Body of pancreas (tissue), 4 donors: ENCODE results near the gene ZBTB17. TPM values are rescaled to one million over a fixed set of nuclear protein-coding genes. Genes with fewer than 3 reads are reported as not detected.
"Not testable (repeated sequence)": the region's sequence is repeated elsewhere in the genome, so short reads cannot be mapped to it uniquely, and the experiment has no call there.

Source experiments
- ATAC-seq: fragments of 150-250 bp; one replicate; pipeline ENCODE4 v1.9.1; 2016
- DNase-seq, 4 donors: peaks; one replicate each; pipeline ENCODE4 v3.0.0-alpha.2; 2019
- H3K27ac ChIP-seq, 4 donors: fragments of 200-600 bp; sonication (generic); 1 replicate in 3 of 4; 2 replicates in 1 of 4; pipeline versions ENCODE4 v1.5.1 to v1.6.1; 2016 to 2019; ENCODE audit warnings: mild to moderate bottlenecking in 1 of 4, mixed read lengths in 1 of 4, moderate library complexity in 1 of 4
- H3K27me3 ChIP-seq, 2 donors: fragments of 200-600 bp; sonication (generic); one replicate each; pipeline ENCODE4 v1.6.0; 2016; ENCODE audit warnings: mild to moderate bottlenecking in 1 of 2
- H3K36me3 ChIP-seq, 2 donors: fragments of 200-600 bp; sonication (generic); replicated peaks in 1 of 2; 2 replicates each; pipeline ENCODE4 v1.5.1; 2016; ENCODE audit warnings: low read depth in 2 of 2; ENCODE audit not compliant: insufficient read depth in 1 of 2
- H3K4me1 ChIP-seq: fragments of 200-600 bp; sonication (generic); one replicate; pipeline ENCODE4 v1.6.0; 2016
- H3K4me3 ChIP-seq, 2 donors: fragments of 200-600 bp; sonication (generic); 1 replicate in 1 of 2; 2 replicates in 1 of 2; pipeline ENCODE4 v1.5.1; 2016 to 2019
- H3K9me3 ChIP-seq, 3 donors: fragments of 200-600 bp; sonication (generic); 1 replicate in 2 of 3; 2 replicates in 1 of 3; pipeline ENCODE4 v1.5.1; 2016
- POLR2A ChIP-seq, 3 donors: fragments of 450-650 bp; IDR thresholded peaks; one replicate each; pipeline ENCODE4 v1.6.1; 2016; ENCODE audit warnings: antibody characterized with exemption in 3 of 3, mild to moderate bottlenecking in 2 of 3
- WGBS, 2 donors: methylation state at CpG; one replicate each; pipeline ENCODE4 v1.1.5; 2017; 5-methylcytosine and 5-hydroxymethylcytosine counted together
- intact Hi-C: fragments of 100-400 bp; cut with DNase I; formaldehyde crosslinking; loops from one replicate; pipeline ENCODE4 v1.15.1; 2023
- total RNA-seq, 2 donors: library from RNA; depleted of rRNA; stranded (reverse); fragments of >200 nt; gene quantifications; one replicate each; pipeline ENCODE4 v1.1.0, GENCODE V29; 2016
- TF ChIP-seq, protein P1 (sequence below), 7 experiments: fragments of 450-650 bp in 4 of 7; fragments of 200-600 bp in 3 of 7; sonication (generic) in 3 of 7; IDR thresholded peaks; one replicate each; pipeline ENCODE4 v1.5.1; 2016 to 2019; ENCODE audit warnings: antibody characterized with exemption in 7 of 7

ZBTB17 gene
- total RNA-seq, 2 donors from 2014 or later = 28.8 to 73.2 TPM

DNA sequence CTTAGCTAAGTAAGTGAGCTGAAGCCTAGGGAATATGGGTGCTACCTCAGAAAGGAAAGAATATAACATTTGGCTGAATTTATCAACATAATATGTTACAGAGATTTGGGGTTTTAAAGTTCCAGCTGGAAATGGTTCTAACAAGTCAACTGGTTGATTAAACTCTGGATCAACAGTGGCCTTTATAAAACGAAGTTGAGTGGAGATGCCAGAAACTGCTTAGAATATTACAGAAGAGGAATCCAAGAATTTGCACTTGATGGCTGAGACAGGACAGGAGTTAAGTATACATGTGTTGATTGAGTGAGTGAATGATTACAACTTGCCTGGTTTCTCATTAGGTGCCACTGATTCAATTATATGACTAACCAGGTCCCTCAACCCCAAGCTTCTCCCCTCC is 7.4 kb upstream of the ZBTB17 start:
- ATAC-seq (no peak), DNase-seq (no peak)
- no peak for TF ChIP-seq POLR2A (IDR thresholded peaks at IDR 0.05)
- TF ChIP-seq, protein P1, sequence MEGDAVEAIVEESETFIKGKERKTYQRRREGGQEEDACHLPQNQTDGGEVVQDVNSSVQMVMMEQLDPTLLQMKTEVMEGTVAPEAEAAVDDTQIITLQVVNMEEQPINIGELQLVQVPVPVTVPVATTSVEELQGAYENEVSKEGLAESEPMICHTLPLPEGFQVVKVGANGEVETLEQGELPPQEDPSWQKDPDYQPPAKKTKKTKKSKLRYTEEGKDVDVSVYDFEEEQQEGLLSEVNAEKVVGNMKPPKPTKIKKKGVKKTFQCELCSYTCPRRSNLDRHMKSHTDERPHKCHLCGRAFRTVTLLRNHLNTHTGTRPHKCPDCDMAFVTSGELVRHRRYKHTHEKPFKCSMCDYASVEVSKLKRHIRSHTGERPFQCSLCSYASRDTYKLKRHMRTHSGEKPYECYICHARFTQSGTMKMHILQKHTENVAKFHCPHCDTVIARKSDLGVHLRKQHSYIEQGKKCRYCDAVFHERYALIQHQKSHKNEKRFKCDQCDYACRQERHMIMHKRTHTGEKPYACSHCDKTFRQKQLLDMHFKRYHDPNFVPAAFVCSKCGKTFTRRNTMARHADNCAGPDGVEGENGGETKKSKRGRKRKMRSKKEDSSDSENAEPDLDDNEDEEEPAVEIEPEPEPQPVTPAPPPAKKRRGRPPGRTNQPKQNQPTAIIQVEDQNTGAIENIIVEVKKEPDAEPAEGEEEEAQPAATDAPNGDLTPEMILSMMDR (IDR thresholded peaks at IDR 0.05) = no peak
- Histone ChIP-seq H3K36me3 (no peaks in the 10 kb centered on the region), H3K9me3 (no peaks in the 10 kb centered on the region), H3K27me3 (no peaks in the 10 kb centered on the region), H3K27ac (no peak overlapping the region), H3K4me3 (no peak overlapping the region), H3K4me1 (no peaks in the 10 kb centered on the region)
- intact Hi-C loops = no loop called here
- WGBS, 2 donors = 27 to 29% methylated on average over 1 of the region's 1 CpG

DNA sequence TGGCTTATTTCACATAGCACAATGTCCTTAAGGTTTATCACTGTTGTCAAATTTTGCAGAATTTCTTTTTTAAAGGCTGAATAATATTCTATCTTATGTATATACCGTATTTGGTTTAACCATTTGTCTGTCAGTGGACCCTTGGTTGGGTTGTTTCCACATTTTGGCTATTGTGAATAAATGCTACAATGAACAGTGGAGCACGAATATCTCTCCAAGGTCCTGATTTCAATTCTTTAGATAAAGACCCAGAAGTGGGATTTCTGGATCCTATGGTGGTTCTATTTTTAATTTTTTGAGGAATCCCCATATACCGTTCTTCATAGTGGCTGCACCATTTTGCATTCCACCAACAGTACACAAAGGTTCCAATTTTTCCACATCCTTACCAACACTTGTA is 5.8 kb upstream of the ZBTB17 start:
- ATAC-seq (no peak), DNase-seq (no peak)
- intact Hi-C loops = no loop called here
- Histone ChIP-seq H3K27ac (no peak overlapping the region), H3K4me1 (no peaks in the 10 kb centered on the region), H3K4me3 (no peak overlapping the region), H3K27me3 (no peaks in the 10 kb centered on the region), H3K36me3 (no peaks in the 10 kb centered on the region), H3K9me3 (no peaks in the 10 kb centered on the region)
- TF ChIP-seq, protein P1 (IDR thresholded peaks at IDR 0.05) = no peak
- TF ChIP-seq POLR2A (IDR thresholded peaks at IDR 0.05) = no peak
- WGBS, 2 donors = 78 to 80% methylated on average over 3 of the region's 3 CpGs

DNA sequence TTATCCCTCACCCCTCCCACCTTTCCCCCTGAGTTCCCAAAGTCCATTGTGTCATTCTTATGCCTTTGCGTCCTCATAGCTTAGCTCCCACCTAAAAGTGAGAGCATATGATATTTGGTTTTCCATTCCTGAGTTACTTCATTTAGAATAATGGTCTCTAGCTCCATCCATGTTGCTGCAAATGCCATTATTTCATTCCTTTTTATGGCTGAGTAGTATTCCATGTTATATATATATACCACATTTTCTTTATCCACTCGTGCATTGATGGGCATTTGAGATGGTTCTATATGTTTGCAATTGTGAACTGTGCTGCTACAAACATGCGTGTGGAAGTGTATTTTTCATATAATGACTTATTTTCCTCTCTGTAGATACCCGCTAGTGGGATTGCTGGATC is 2.0 kb upstream of the ZBTB17 start:
- H3K4me3 ChIP-seq, ATAC-seq, H3K27me3 ChIP-seq, DNase-seq, H3K27ac ChIP-seq, H3K36me3 ChIP-seq, intact Hi-C loops, H3K9me3 ChIP-seq: not testable (repeated sequence)
- WGBS, 2 donors = 86 to 93% methylated on average over 4 of the region's 4 CpGs
- peaks cover 22% of the 10 kb centered on the region for H3K4me1 ChIP-seq

DNA sequence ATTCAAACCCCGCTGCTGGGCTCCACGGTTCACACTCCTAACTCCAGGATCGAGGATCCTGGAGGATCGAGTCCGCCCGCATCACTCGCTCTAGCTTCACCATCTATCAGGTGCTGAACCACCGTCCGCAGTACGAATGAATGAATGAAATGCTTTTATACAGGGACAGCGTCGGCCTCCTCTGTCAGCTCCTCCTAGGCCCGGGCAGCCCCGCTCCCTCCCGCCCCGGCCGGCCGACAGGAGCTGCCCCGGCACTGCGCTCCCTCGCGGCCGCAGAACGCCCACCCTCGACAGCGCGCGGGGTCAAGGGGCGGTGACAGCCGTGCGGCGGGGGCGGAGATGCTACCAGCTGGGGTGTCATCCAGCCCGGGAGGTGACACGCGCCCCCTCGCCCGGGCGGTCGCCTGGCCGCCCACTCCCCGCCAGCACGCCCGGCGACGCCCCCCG is 520 bp downstream of the ZBTB17 start:
- Histone ChIP-seq H3K27me3 (no peaks in the 10 kb centered on the region), H3K9me3 (no peaks in the 10 kb centered on the region), H3K4me3 (peak overlapping the region; percentile 61 to 89), H3K36me3 (peaks cover 0 to 7% of the 10 kb centered on the region in 2 donors), H3K4me1 (peaks cover 22% of the 10 kb centered on the region), H3K27ac (peak overlapping the region; percentile 12 to 77 (median 58))
- ATAC-seq = peak; percentile 31
- WGBS, 2 donors = 0 to 2% methylated on average over 10 to 47 of the region's 47 CpGs
- intact Hi-C loops = no loop called here
- peak in 2 of 4 donors; percentile 35 to 41 for DNase-seq
- TF ChIP-seq POLR2A (IDR thresholded peaks at IDR 0.05) = no peak
- TF ChIP-seq, protein P1 (IDR thresholded peaks at IDR 0.05) = no peak

DNA sequence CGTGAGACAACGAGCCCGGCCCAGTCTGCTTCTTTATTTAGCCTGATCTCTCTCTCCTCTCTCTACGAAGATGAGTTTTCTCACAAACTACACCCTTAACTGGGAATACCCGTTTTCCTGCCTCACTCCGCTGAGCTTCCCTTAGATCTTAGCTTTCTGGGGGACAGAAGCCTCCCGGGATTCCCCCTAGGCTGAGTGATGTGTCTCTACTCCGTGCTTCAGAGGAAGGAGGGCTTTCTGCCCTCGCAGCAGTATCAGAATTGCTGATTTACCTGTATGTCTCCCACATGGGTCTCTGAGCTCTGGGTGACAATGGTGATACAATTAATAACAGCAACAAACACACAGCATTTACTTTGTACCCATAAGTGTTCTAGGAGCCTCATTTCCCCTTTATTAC is 1.0 kb downstream of the ZBTB17 start:
- no peak for DNase-seq
- Histone ChIP-seq H3K4me3 (peak overlapping the region; percentile 61 to 89), H3K9me3 (no peaks in the 10 kb centered on the region), H3K27me3 (no peaks in the 10 kb centered on the region), H3K27ac (no peak overlapping the region), H3K4me1 (peaks cover 22% of the 10 kb centered on the region), H3K36me3 (peaks cover 0 to 7% of the 10 kb centered on the region in 2 donors)
- TF ChIP-seq, protein P1 (IDR thresholded peaks at IDR 0.05) = no peak
- TF ChIP-seq POLR2A (IDR thresholded peaks at IDR 0.05) = no peak
- 51 to 53% methylated on average over 9 of the region's 9 CpGs for whole genome bisulfite sequencing, 2 donors
- intact Hi-C loops = no loop called here
- ATAC-seq = no peak
